ENCODE measurements around the gene BCOR.

Gene BCOR

GRCh38 chrX:40112996-40113395, 15.2 kb upstream of the BCOR start:
- no peak for DNase-seq (ENCODE audit: low spot score)

GRCh38 chrX:40111868-40112267, 14.1 kb upstream of the BCOR start:
- DNase-seq (ENCODE audit: low spot score), result no peak

GRCh38 chrX:40109288-40110008, 11.7 kb upstream of the BCOR start:
- DNase-seq (ENCODE audit: low spot score), result no peak

GRCh38 chrX:40108959-40109287, 11.2 kb upstream of the BCOR start:
- DNase-seq (ENCODE audit: low spot score), result no peak

- no peak for DNase-seq (ENCODE audit: low spot score)
These were observed 10.6 kb upstream of the BCOR start for GRCh38 chrX:40108162-40108958.

GRCh38 chrX:40107291-40108161, 9.8 kb upstream of the BCOR start:
- no peak for DNase-seq (ENCODE audit: low spot score)

- no peak for DNase-seq (ENCODE audit: low spot score)
These were observed 9.0 kb upstream of the BCOR start for GRCh38 chrX:40106676-40107290.

GRCh38 chrX:40105835-40106675, 8.3 kb upstream of the BCOR start:
- DNase-seq (ENCODE audit: low spot score), result peak; percentile 59

GRCh38 chrX:40104985-40105834, 7.5 kb upstream of the BCOR start:
- no peak for DNase-seq (ENCODE audit: low spot score)

- DNase-seq (ENCODE audit: low spot score), result no peak
These were observed 6.8 kb upstream of the BCOR start for GRCh38 chrX:40104630-40104984.

GRCh38 chrX:40103565-40104323, 6.0 kb upstream of the BCOR start:
- no peak for DNase-seq (ENCODE audit: low spot score)

- no peak for DNase-seq (ENCODE audit: low spot score)
These were observed 4.9 kb upstream of the BCOR start for GRCh38 chrX:40102393-40103381.

- no peak for DNase-seq (ENCODE audit: low spot score)
These were observed 3.7 kb upstream of the BCOR start for GRCh38 chrX:40101430-40101802.

GRCh38 chrX:40100537-40101429, 3.0 kb upstream of the BCOR start:
- no peak for DNase-seq (ENCODE audit: low spot score)

- no peak for DNase-seq (ENCODE audit: low spot score)
These were observed 2.4 kb upstream of the BCOR start for GRCh38 chrX:40100141-40100536.

GRCh38 chrX:40099055-40099958, 1.5 kb upstream of the BCOR start:
- DNase-seq (ENCODE audit: low spot score), result no peak
